GM11168 (cell line): ENCODE measurements around the gene PRPS1L1.

Experiments
- in situ Hi-C: fragments of 300-500 bp; cut with MboI; formaldehyde crosslinking; loops from one replicate; pipeline ENCODE4 v1.12.0; 2022; ENCODE audit warnings: low sequenced_read_pairs; ENCODE audit not compliant: unreplicated experiment

Gene PRPS1L1

DNA sequence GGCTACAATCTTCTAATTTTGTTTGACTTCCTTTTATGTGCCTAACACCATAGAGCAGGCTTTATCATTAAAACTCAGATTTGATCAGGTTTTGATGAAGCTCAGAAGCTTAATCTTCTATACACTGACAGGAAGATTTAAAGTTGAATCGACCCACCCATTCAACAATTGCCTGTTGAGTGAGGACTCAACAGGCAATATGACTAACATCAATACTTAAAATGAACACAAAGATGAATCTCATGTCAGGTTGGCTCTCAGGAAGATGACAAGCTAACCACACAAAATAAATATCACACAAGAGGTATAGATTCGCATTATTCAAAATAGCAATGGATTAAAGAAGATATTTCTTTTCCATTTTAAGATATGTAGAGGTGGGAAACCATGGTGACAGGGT lies 50.7 kb downstream of the PRPS1L1 start:
- in situ Hi-C loops: no loop called here
